HepG2 (cell line): ENCODE data around the gene SULT2B1. TPM values are rescaled to one million over a fixed set of nuclear protein-coding genes. Genes with fewer than 3 reads are reported as not detected.
A peak's percentile ranks its signal among the peaks of the same experiment; 100 is the strongest.

ENCODE experiments used
- DBP ChIP-seq: sonication (generic); formaldehyde crosslinking; IDR thresholded peaks from 2 replicates; pipeline ENCODE4 v1.4.0; 2020; ENCODE audit warnings: missing genetic modification reagents; ENCODE audit errors: not compliant biosample characterization
- EEA1 ChIP-seq: sonication (generic); formaldehyde crosslinking; IDR thresholded peaks from 2 replicates; pipeline ENCODE4 v1.5.1; 2020; ENCODE audit warnings: mild to moderate bottlenecking, missing genetic modification reagents, borderline replicate concordance
- KDM1A ChIP-seq: IDR thresholded peaks from 2 replicates; pipeline ENCODE4 v1.6.1; 2016; ENCODE audit warnings: missing compliant biosample characterization
- KDM6A ChIP-seq: IDR thresholded peaks from 2 replicates; pipeline ENCODE4 v1.6.1; 2016; ENCODE audit warnings: low read depth
- KLF6 ChIP-seq: IDR thresholded peaks from 2 replicates; pipeline ENCODE4 v1.8.0; 2016; ENCODE audit warnings: missing biosample characterization, missing genetic modification reagents
- REXO4 ChIP-seq: sonication (generic); formaldehyde crosslinking; IDR thresholded peaks from 2 replicates; pipeline ENCODE4 v1.8.0; 2022; ENCODE audit warnings: missing genetic modification reagents, mild to moderate bottlenecking, borderline replicate concordance
- SMARCE1 ChIP-seq: fragments of 450-650 bp; IDR thresholded peaks from 2 replicates; pipeline ENCODE4 v1.6.1; 2017; ENCODE audit warnings: borderline replicate concordance
- SP2 ChIP-seq: sonication (generic); formaldehyde crosslinking; IDR thresholded peaks from 2 replicates; pipeline ENCODE4 v1.5.1; 2020; ENCODE audit warnings: mild to moderate bottlenecking, missing genetic modification reagents
- SP4 ChIP-seq: sonication (generic); formaldehyde crosslinking; IDR thresholded peaks from 2 replicates; pipeline ENCODE4 v1.8.1; 2023; ENCODE audit warnings: mild to moderate bottlenecking, missing genetic modification reagents
- TBL1XR1 ChIP-seq: fragments of 150-350 bp; IDR thresholded peaks from 2 replicates; pipeline ENCODE4 v1.6.1; 2014; ENCODE audit warnings: borderline replicate concordance, low read length; ENCODE audit not compliant: partially characterized antibody
- TIGD3 ChIP-seq: sonication (generic); formaldehyde crosslinking; IDR thresholded peaks from 2 replicates; pipeline ENCODE4 v1.5.1; 2020; ENCODE audit warnings: mild to moderate bottlenecking, missing genetic modification reagents, borderline replicate concordance
- USF2 ChIP-seq, 2 experiments: sonication (generic) in 1 of 2; formaldehyde crosslinking in 1 of 2; IDR thresholded peaks; 2 replicates each; pipeline versions ENCODE4 v1.5.1 to v1.6.1; 2011 to 2020; ENCODE audit warnings: borderline replicate concordance in 1 of 2, low read depth in 1 of 2, low read length in 1 of 2, mild to moderate bottlenecking in 1 of 2, missing genetic modification reagents in 1 of 2, moderate library complexity in 1 of 2
- ZNF850 ChIP-seq: sonication (generic); formaldehyde crosslinking; conservative IDR thresholded peaks from 2 replicates; pipeline ENCODE4 v1.9.0; 2021; ENCODE audit warnings: mild to moderate bottlenecking, missing genetic modification reagents
- polyA plus RNA-seq, 8 experiments: library from polyadenylated mRNA; depleted of rRNA in 3 of 8; stranded (reverse) in 7 of 8; unstranded in 1 of 8; fragments of >200 nt; fragmentation: Illumina TruSeq in 4 of 8; extraction: Trizol in 4 of 8; gene quantifications; 2 replicates each; pipeline versions ENCODE4 v1.2.1 to v1.2.3, GENCODE V29; 2011 to 2016; ENCODE audit warnings: low read depth in 4 of 8, missing spikeins in 1 of 8, mixed read lengths in 1 of 8; ENCODE audit not compliant: insufficient read depth in 1 of 8
- total RNA-seq, 5 experiments: library from RNA; depleted of rRNA; stranded (reverse); fragments of >200 nt; fragmentation: Illumina TruSeq; extraction: Trizol; gene quantifications; 2 replicates each; pipeline ENCODE4 v1.2.3, GENCODE V29; 2016; ENCODE audit warnings: low read depth in 1 of 5
- TF ChIP-seq, protein P1 (sequence below): sonication (generic); formaldehyde crosslinking; IDR thresholded peaks from 2 replicates; pipeline ENCODE4 v1.4.0; 2020; ENCODE audit warnings: missing genetic modification reagents
- TF ChIP-seq, protein P2 (sequence below): sonication (generic); formaldehyde crosslinking; IDR thresholded peaks from 2 replicates; pipeline ENCODE4 v1.9.0; 2021; ENCODE audit warnings: missing genetic modification reagents, borderline replicate concordance
- TF ChIP-seq, protein P3 (sequence below): sonication (generic); formaldehyde crosslinking; IDR thresholded peaks from 2 replicates; pipeline ENCODE4 v1.5.0; 2020; ENCODE audit warnings: missing genetic modification reagents
- TF ChIP-seq, protein P4 (sequence below): sonication (generic); formaldehyde crosslinking; IDR thresholded peaks from 2 replicates; pipeline ENCODE4 v1.4.0; 2020; ENCODE audit warnings: missing genetic modification reagents, borderline replicate concordance

The SULT2B1 gene
- total and polyA plus RNA-seq, 2 of the 13 experiments (the other 11 are each of a cell fraction or from before 2014, with no cell fraction given) = 0.13 TPM; not detected in 1

- TF ChIP-seq, protein P1, sequence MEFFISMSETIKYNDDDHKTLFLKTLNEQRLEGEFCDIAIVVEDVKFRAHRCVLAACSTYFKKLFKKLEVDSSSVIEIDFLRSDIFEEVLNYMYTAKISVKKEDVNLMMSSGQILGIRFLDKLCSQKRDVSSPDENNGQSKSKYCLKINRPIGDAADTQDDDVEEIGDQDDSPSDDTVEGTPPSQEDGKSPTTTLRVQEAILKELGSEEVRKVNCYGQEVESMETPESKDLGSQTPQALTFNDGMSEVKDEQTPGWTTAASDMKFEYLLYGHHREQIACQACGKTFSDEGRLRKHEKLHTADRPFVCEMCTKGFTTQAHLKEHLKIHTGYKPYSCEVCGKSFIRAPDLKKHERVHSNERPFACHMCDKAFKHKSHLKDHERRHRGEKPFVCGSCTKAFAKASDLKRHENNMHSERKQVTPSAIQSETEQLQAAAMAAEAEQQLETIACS (CRISPR knock-in tag) = no peak
- no peak for TF ChIP-seq REXO4 (CRISPR knock-in tag)
- no peak for TF ChIP-seq KDM6A (CRISPR knock-in tag)
- TF ChIP-seq USF2 (IDR thresholded peaks at IDR 0.05; ENCODE audit: low read depth, low read length) = no peak
- TF ChIP-seq USF2 (CRISPR knock-in tag; IDR thresholded peaks at IDR 0.05; ENCODE audit: borderline replicate concordance) = peak; percentile 69; the same call in 1 of the 2 replicates
- TF ChIP-seq KLF6 (CRISPR knock-in tag) = peak; percentile 69; the same call in 1 of the 2 replicates
- peak; percentile 30 for TF ChIP-seq TBL1XR1
- TF ChIP-seq, protein P2, sequence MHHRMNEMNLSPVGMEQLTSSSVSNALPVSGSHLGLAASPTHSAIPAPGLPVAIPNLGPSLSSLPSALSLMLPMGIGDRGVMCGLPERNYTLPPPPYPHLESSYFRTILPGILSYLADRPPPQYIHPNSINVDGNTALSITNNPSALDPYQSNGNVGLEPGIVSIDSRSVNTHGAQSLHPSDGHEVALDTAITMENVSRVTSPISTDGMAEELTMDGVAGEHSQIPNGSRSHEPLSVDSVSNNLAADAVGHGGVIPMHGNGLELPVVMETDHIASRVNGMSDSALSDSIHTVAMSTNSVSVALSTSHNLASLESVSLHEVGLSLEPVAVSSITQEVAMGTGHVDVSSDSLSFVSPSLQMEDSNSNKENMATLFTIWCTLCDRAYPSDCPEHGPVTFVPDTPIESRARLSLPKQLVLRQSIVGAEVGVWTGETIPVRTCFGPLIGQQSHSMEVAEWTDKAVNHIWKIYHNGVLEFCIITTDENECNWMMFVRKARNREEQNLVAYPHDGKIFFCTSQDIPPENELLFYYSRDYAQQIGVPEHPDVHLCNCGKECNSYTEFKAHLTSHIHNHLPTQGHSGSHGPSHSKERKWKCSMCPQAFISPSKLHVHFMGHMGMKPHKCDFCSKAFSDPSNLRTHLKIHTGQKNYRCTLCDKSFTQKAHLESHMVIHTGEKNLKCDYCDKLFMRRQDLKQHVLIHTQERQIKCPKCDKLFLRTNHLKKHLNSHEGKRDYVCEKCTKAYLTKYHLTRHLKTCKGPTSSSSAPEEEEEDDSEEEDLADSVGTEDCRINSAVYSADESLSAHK = peak; percentile 67
- no peak for TF ChIP-seq KDM1A (CRISPR knock-in tag)
- TF ChIP-seq, protein P3, sequence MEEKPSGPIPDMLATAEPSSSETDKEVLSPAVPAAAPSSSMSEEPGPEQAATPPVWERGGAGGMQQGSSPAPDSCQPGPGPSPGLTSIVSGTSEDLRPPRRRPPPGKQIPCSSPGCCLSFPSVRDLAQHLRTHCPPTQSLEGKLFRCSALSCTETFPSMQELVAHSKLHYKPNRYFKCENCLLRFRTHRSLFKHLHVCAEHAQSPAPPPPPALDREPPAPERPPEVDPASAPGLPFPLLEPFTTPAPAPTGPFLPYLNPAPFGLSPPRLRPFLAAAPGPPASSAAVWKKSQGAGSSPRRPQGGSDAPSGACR (CRISPR knock-in tag) = peak; percentile 95
- TF ChIP-seq ZNF850 = 0 out of 2 replicates have a peak, but pooled peaks have one; percentile 63
- peak; percentile 85 for TF ChIP-seq SP4 (CRISPR knock-in tag)
- TF ChIP-seq, protein P4, sequence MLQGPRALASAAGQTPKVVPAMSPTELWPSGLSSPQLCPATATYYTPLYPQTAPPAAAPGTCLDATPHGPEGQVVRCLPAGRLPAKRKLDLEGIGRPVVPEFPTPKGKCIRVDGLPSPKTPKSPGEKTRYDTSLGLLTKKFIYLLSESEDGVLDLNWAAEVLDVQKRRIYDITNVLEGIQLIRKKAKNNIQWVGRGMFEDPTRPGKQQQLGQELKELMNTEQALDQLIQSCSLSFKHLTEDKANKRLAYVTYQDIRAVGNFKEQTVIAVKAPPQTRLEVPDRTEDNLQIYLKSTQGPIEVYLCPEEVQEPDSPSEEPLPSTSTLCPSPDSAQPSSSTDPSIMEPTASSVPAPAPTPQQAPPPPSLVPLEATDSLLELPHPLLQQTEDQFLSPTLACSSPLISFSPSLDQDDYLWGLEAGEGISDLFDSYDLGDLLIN (CRISPR knock-in tag) = no peak
- no peak for TF ChIP-seq SMARCE1
- no peak for TF ChIP-seq TIGD3 (CRISPR knock-in tag)
- TF ChIP-seq SP2 (CRISPR knock-in tag) = peak; percentile 71; the same call in 1 of the 2 replicates
- no peak for TF ChIP-seq DBP (CRISPR knock-in tag)
- TF ChIP-seq EEA1 (CRISPR knock-in tag) = peak; percentile 97; the same call in 1 of the 2 replicates
Measured at GRCh38 chr19:48618916-48619691, 67.1 kb downstream of the SULT2B1 start, which contains the start of the genes RPL18 and SPHK2 (continued).
